HUES6 (cell line): ENCODE data around the gene SLC7A1.
A peak's percentile ranks its signal among the peaks of the same experiment; 100 is the strongest.

ENCODE experiments used
- H3K27ac ChIP-seq: 2 replicates; pipeline ENCODE4 v1.7.0; 2013; ENCODE audit warnings: low read depth, mild to moderate bottlenecking, low read length, inconsistent platforms
- H3K27me3 ChIP-seq: 2 replicates; pipeline ENCODE4 v1.6.1; 2013; ENCODE audit warnings: low read length; ENCODE audit not compliant: control insufficient read depth, insufficient read depth
- H3K36me3 ChIP-seq: 2 replicates; pipeline ENCODE4 v1.6.1; 2013; ENCODE audit warnings: low read length; ENCODE audit not compliant: control insufficient read depth, insufficient read depth
- H3K4me1 ChIP-seq: 2 replicates; pipeline ENCODE4 v1.6.1; 2013; ENCODE audit warnings: low read length; ENCODE audit not compliant: control insufficient read depth, insufficient read depth
- H3K4me3 ChIP-seq: 2 replicates; pipeline ENCODE4 v1.5.1; 2013; ENCODE audit warnings: low read depth, low read length
- H3K9ac ChIP-seq: one replicate; pipeline ENCODE4 v1.6.1; 2013; ENCODE audit warnings: mild to moderate bottlenecking, low read length
- H3K9me3 ChIP-seq: 2 replicates; pipeline ENCODE4 v1.6.1; 2013; ENCODE audit warnings: low read depth, low read length; ENCODE audit not compliant: control insufficient read depth, insufficient read depth

Gene SLC7A1

GRCh38 chr13:29597706-29598105 lies 2.2 kb upstream of the SLC7A1 start:
- Histone ChIP-seq H3K27me3 (peaks cover 14% of the 10 kb centered on the region), H3K4me3 (no peak overlapping the region), H3K9me3 (no peaks in the 10 kb centered on the region), H3K36me3 (no peaks in the 10 kb centered on the region), H3K27ac (no peak overlapping the region), H3K9ac (no peak overlapping the region), H3K4me1 (peaks cover 14% of the 10 kb centered on the region)

GRCh38 chr13:29597246-29597645 lies 1.8 kb upstream of the SLC7A1 start:
- H3K4me3 ChIP-seq: no peak overlapping the region
- H3K4me1 ChIP-seq: peaks cover 18% of the 10 kb centered on the region
- no peaks in the 10 kb centered on the region for H3K9me3 ChIP-seq
- H3K27me3 ChIP-seq: peaks cover 14% of the 10 kb centered on the region
- H3K36me3 ChIP-seq: no peaks in the 10 kb centered on the region
- no peak overlapping the region for H3K9ac ChIP-seq
- H3K27ac ChIP-seq: no peak overlapping the region

GRCh38 chr13:29596064-29596418 lies 553 bp upstream of the SLC7A1 start:
- H3K27ac ChIP-seq: no peak overlapping the region
- 0 out of 2 replicates have a peak, but pooled peaks cover 3% of the 10 kb centered on the region for H3K36me3 ChIP-seq
- peaks cover 27% of the 10 kb centered on the region for H3K4me1 ChIP-seq
- peak overlapping the region; percentile 64 for H3K4me3 ChIP-seq
- peaks cover 14% of the 10 kb centered on the region for H3K27me3 ChIP-seq
- no peak overlapping the region for H3K9ac ChIP-seq
- no peaks in the 10 kb centered on the region for H3K9me3 ChIP-seq

- Histone ChIP-seq H3K4me1 (peaks cover 34% of the 10 kb centered on the region), H3K36me3 (0 out of 2 replicates have a peak, but pooled peaks cover 4% of the 10 kb centered on the region), H3K9me3 (no peaks in the 10 kb centered on the region), H3K9ac (peak overlapping the region; percentile 99), H3K27ac (peak overlapping the region; percentile 97), H3K4me3 (peak overlapping the region; percentile 82), H3K27me3 (peaks cover 14% of the 10 kb centered on the region)
Observed at GRCh38 chr13:29594710-29595379, 643 bp downstream of the SLC7A1 start.

- Histone ChIP-seq H3K4me3 (peak overlapping the region; percentile 82), H3K27me3 (peaks cover 14% of the 10 kb centered on the region), H3K27ac (peak overlapping the region; percentile 97), H3K9me3 (no peaks in the 10 kb centered on the region), H3K9ac (peak overlapping the region; percentile 99), H3K4me1 (peaks cover 39% of the 10 kb centered on the region), H3K36me3 (0 out of 2 replicates have a peak, but pooled peaks cover 4% of the 10 kb centered on the region)
Observed at GRCh38 chr13:29594303-29594709, 1.2 kb downstream of the SLC7A1 start.

- H3K27ac ChIP-seq: no peak overlapping the region
- no peaks in the 10 kb centered on the region for H3K9me3 ChIP-seq
- H3K9ac ChIP-seq: peak overlapping the region; percentile 99
- H3K4me1 ChIP-seq: peaks cover 45% of the 10 kb centered on the region
- H3K36me3 ChIP-seq: 0 out of 2 replicates have a peak, but pooled peaks cover 4% of the 10 kb centered on the region
- H3K4me3 ChIP-seq: peak overlapping the region; percentile 82
- H3K27me3 ChIP-seq: peaks cover 14% of the 10 kb centered on the region
Observed at GRCh38 chr13:29593605-29594297, 1.7 kb downstream of the SLC7A1 start.

- Histone ChIP-seq H3K36me3 (peaks cover 14% of the 10 kb centered on the region), H3K27ac (no peak overlapping the region), H3K4me1 (peaks cover 57% of the 10 kb centered on the region), H3K4me3 (no peak overlapping the region), H3K27me3 (peaks cover 4% of the 10 kb centered on the region; the same call in 1 of the 2 replicates), H3K9me3 (no peaks in the 10 kb centered on the region), H3K9ac (no peak overlapping the region)
Observed at GRCh38 chr13:29591310-29591709, 4.2 kb downstream of the SLC7A1 start.

- peaks cover 14% of the 10 kb centered on the region for H3K36me3 ChIP-seq
- H3K4me1 ChIP-seq: peaks cover 59% of the 10 kb centered on the region
- no peak overlapping the region for H3K27ac ChIP-seq
- no peaks in the 10 kb centered on the region for H3K27me3 ChIP-seq
- H3K4me3 ChIP-seq: no peak overlapping the region
- H3K9me3 ChIP-seq: no peaks in the 10 kb centered on the region
- no peak overlapping the region for H3K9ac ChIP-seq
Observed at GRCh38 chr13:29589967-29590366, 5.5 kb downstream of the SLC7A1 start.

GRCh38 chr13:29589234-29589633 lies 6.3 kb downstream of the SLC7A1 start:
- H3K9ac ChIP-seq: peak overlapping the region; percentile 21
- no peak overlapping the region for H3K27ac ChIP-seq
- peaks cover 58% of the 10 kb centered on the region for H3K4me1 ChIP-seq
- H3K9me3 ChIP-seq: no peaks in the 10 kb centered on the region
- H3K4me3 ChIP-seq: no peak overlapping the region
- H3K36me3 ChIP-seq: peaks cover 14% of the 10 kb centered on the region
- H3K27me3 ChIP-seq: no peaks in the 10 kb centered on the region

- H3K27ac ChIP-seq: no peak overlapping the region
- no peak overlapping the region for H3K9ac ChIP-seq
- H3K27me3 ChIP-seq: no peaks in the 10 kb centered on the region
- no peak overlapping the region for H3K4me3 ChIP-seq
- H3K9me3 ChIP-seq: no peaks in the 10 kb centered on the region
- peaks cover 14% of the 10 kb centered on the region for H3K36me3 ChIP-seq
- peaks cover 58% of the 10 kb centered on the region for H3K4me1 ChIP-seq
Observed at GRCh38 chr13:29587645-29588044, 7.8 kb downstream of the SLC7A1 start.

GRCh38 chr13:29583073-29583785 lies 12.3 kb downstream of the SLC7A1 start:
- Histone ChIP-seq H3K27ac (no peak overlapping the region), H3K4me1 (peaks cover 54% of the 10 kb centered on the region), H3K36me3 (peaks cover 16% of the 10 kb centered on the region), H3K27me3 (no peaks in the 10 kb centered on the region), H3K9me3 (no peaks in the 10 kb centered on the region), H3K4me3 (no peak overlapping the region; the same call in 1 of the 2 replicates), H3K9ac (no peak overlapping the region)
